BLaER1 (cell line): Measurements from ENCODE around the gene ADPRHL1.
"Not testable (repeated sequence)": the region's sequence is repeated elsewhere in the genome, so short reads cannot be mapped to it uniquely, and the experiment has no call there.

Experiments
- H3K27ac ChIP-seq: shearing (Covaris generic); formaldehyde crosslinking; 2 replicates; pipeline ENCODE4 v1.8.1; 2022
- H3K27me3 ChIP-seq: shearing (Covaris generic); formaldehyde crosslinking; 2 replicates; pipeline ENCODE4 v1.8.1; 2022
- H3K36me3 ChIP-seq: shearing (Covaris generic); formaldehyde crosslinking; 2 replicates; pipeline ENCODE4 v1.8.1; 2022
- H3K4me1 ChIP-seq: shearing (Covaris generic); formaldehyde crosslinking; 2 replicates; pipeline ENCODE4 v1.8.1; 2022
- H3K4me2 ChIP-seq: shearing (Covaris generic); formaldehyde crosslinking; 2 replicates; pipeline ENCODE4 v1.8.1; 2022
- H3K4me3 ChIP-seq: shearing (Covaris generic); formaldehyde crosslinking; 2 replicates; pipeline ENCODE4 v1.8.1; 2022
- H3K9ac ChIP-seq: shearing (Covaris generic); formaldehyde crosslinking; 2 replicates; pipeline ENCODE4 v1.8.1; 2022
- H3K9me3 ChIP-seq: shearing (Covaris generic); formaldehyde crosslinking; 2 replicates; pipeline ENCODE4 v1.8.1; 2022
- H4K20me1 ChIP-seq: shearing (Covaris generic); formaldehyde crosslinking; 2 replicates; pipeline ENCODE4 v1.8.1; 2022
- Cebpa-rat ChIP-seq: shearing (Covaris generic); IDR thresholded peaks from 2 replicates; pipeline ENCODE4 v1.8.1; 2022

Gene ADPRHL1

GRCh38 chr13:113479179-113479578, 25.9 kb upstream of the ADPRHL1 start:
- Histone ChIP-seq H3K36me3 (peaks cover 73% of the 10 kb centered on the region), H3K27me3 (no peaks in the 10 kb centered on the region), H3K4me3 (no peak overlapping the region), H3K9me3 (no peaks in the 10 kb centered on the region), H3K27ac (no peak overlapping the region), H3K4me1 (no peaks in the 10 kb centered on the region), H3K4me2 (no peak overlapping the region), H3K9ac (no peak overlapping the region), H4K20me1 (peaks cover 26% of the 10 kb centered on the region)
- no peak for TF ChIP-seq Cebpa-rat

- no peak overlapping the region for H3K4me2 ChIP-seq
- peaks cover 11% of the 10 kb centered on the region; the same call in 1 of the 2 replicates for H4K20me1 ChIP-seq
- H3K36me3 ChIP-seq = peaks cover 75% of the 10 kb centered on the region
- H3K27ac ChIP-seq = no peak overlapping the region
- TF ChIP-seq Cebpa-rat = no peak
- H3K27me3 ChIP-seq = no peaks in the 10 kb centered on the region
- H3K9me3 ChIP-seq = no peaks in the 10 kb centered on the region
- H3K4me1 ChIP-seq = no peaks in the 10 kb centered on the region
- H3K4me3 ChIP-seq = no peak overlapping the region
- H3K9ac ChIP-seq = no peak overlapping the region
These were observed 24.4 kb upstream of the ADPRHL1 start for GRCh38 chr13:113477724-113478123.

GRCh38 chr13:113476811-113477210, 23.5 kb upstream of the ADPRHL1 start:
- H3K4me3 ChIP-seq = no peak overlapping the region
- no peaks in the 10 kb centered on the region for H3K27me3 ChIP-seq
- 0 out of 2 replicates have a peak, but pooled peaks cover 6% of the 10 kb centered on the region for H4K20me1 ChIP-seq
- no peak overlapping the region for H3K27ac ChIP-seq
- H3K9ac ChIP-seq = no peak overlapping the region
- H3K4me2 ChIP-seq = no peak overlapping the region
- peaks cover 84% of the 10 kb centered on the region for H3K36me3 ChIP-seq
- no peak for TF ChIP-seq Cebpa-rat
- no peaks in the 10 kb centered on the region for H3K9me3 ChIP-seq
- H3K4me1 ChIP-seq = no peaks in the 10 kb centered on the region

GRCh38 chr13:113475911-113476310, 22.6 kb upstream of the ADPRHL1 start:
- Histone ChIP-seq H4K20me1 (0 out of 2 replicates have a peak, but pooled peaks cover 8% of the 10 kb centered on the region), H3K4me1 (no peaks in the 10 kb centered on the region), H3K9me3 (no peaks in the 10 kb centered on the region), H3K9ac (no peak overlapping the region), H3K4me2 (no peak overlapping the region), H3K27ac (no peak overlapping the region), H3K36me3 (peaks cover 93% of the 10 kb centered on the region), H3K27me3 (no peaks in the 10 kb centered on the region), H3K4me3 (no peak overlapping the region)
- no peak for TF ChIP-seq Cebpa-rat

- Histone ChIP-seq H3K4me3 (no peak overlapping the region), H3K27ac (no peak overlapping the region), H3K36me3 (peaks cover 96% of the 10 kb centered on the region), H3K9me3 (no peaks in the 10 kb centered on the region), H3K9ac (no peak overlapping the region), H3K4me1 (no peaks in the 10 kb centered on the region), H4K20me1 (0 out of 2 replicates have a peak, but pooled peaks cover 14% of the 10 kb centered on the region), H3K4me2 (no peak overlapping the region), H3K27me3 (no peaks in the 10 kb centered on the region)
- TF ChIP-seq Cebpa-rat = no peak
These were observed 22.0 kb upstream of the ADPRHL1 start for GRCh38 chr13:113475280-113475679.

GRCh38 chr13:113474179-113474578, 20.9 kb upstream of the ADPRHL1 start:
- Histone ChIP-seq H3K4me3 (no peak overlapping the region), H3K36me3 (peaks cover 90% of the 10 kb centered on the region)
- TF ChIP-seq Cebpa-rat = no peak

GRCh38 chr13:113472355-113473025, 19.2 kb upstream of the ADPRHL1 start:
- Histone ChIP-seq H4K20me1 (peaks cover 28% of the 10 kb centered on the region), H3K27ac (no peak overlapping the region), H3K4me2 (no peak overlapping the region), H3K4me3 (no peak overlapping the region), H3K27me3 (no peaks in the 10 kb centered on the region), H3K36me3 (peaks cover 80% of the 10 kb centered on the region), H3K9ac (no peak overlapping the region), H3K4me1 (peaks cover 20% of the 10 kb centered on the region), H3K9me3 (no peaks in the 10 kb centered on the region)
- TF ChIP-seq Cebpa-rat = no peak

More at GRCh38 chr13:113474179-113474578, 20.9 kb upstream of the ADPRHL1 start:
- Histone ChIP-seq H3K27ac (no peak overlapping the region), H3K9me3 (no peaks in the 10 kb centered on the region), H3K4me2 (no peak overlapping the region), H4K20me1 (peaks cover 22% of the 10 kb centered on the region; the same call in 1 of the 2 replicates), H3K9ac (no peak overlapping the region), H3K27me3 (no peaks in the 10 kb centered on the region), H3K4me1 (peaks cover 7% of the 10 kb centered on the region)

GRCh38 chr13:113471844-113472243, 18.6 kb upstream of the ADPRHL1 start:
- H3K4me1 ChIP-seq = peaks cover 20% of the 10 kb centered on the region
- no peak overlapping the region for H3K27ac ChIP-seq
- H3K36me3 ChIP-seq = peaks cover 82% of the 10 kb centered on the region
- peaks cover 28% of the 10 kb centered on the region for H4K20me1 ChIP-seq
- no peak overlapping the region for H3K4me2 ChIP-seq
- H3K27me3 ChIP-seq = no peaks in the 10 kb centered on the region
- no peak overlapping the region for H3K4me3 ChIP-seq
- no peaks in the 10 kb centered on the region for H3K9me3 ChIP-seq
- no peak overlapping the region for H3K9ac ChIP-seq
- TF ChIP-seq Cebpa-rat = no peak

GRCh38 chr13:113470635-113471163, 17.4 kb upstream of the ADPRHL1 start:
- not testable (repeated sequence) for H3K9me3 ChIP-seq, H3K27me3 ChIP-seq, H3K9ac ChIP-seq, H3K4me3 ChIP-seq, H3K4me2 ChIP-seq, H3K27ac ChIP-seq
- Histone ChIP-seq H3K36me3 (peaks cover 78% of the 10 kb centered on the region), H3K4me1 (peaks cover 20% of the 10 kb centered on the region), H4K20me1 (peaks cover 28% of the 10 kb centered on the region)

GRCh38 chr13:113470073-113470472, 16.8 kb upstream of the ADPRHL1 start:
- H3K9ac ChIP-seq = no peak overlapping the region

More at GRCh38 chr13:113470073-113470472, 16.8 kb upstream of the ADPRHL1 start:
- TF ChIP-seq Cebpa-rat = no peak
- no peaks in the 10 kb centered on the region for H3K27me3 ChIP-seq
- H3K9me3 ChIP-seq = no peaks in the 10 kb centered on the region
- H3K36me3 ChIP-seq = peaks cover 78% of the 10 kb centered on the region
- H4K20me1 ChIP-seq = peaks cover 22% of the 10 kb centered on the region
- no peak overlapping the region for H3K4me2 ChIP-seq
- no peak overlapping the region for H3K27ac ChIP-seq
- no peak overlapping the region for H3K4me3 ChIP-seq
- peaks cover 20% of the 10 kb centered on the region for H3K4me1 ChIP-seq
